ENCODE measurements around the gene DOP1A. TPM values are rescaled to one million over a fixed set of nuclear protein-coding genes. Genes with fewer than 3 reads are reported as not detected.

DOP1A gene
- total and polyA plus RNA-seq, 2 of the 13 experiments (the other 11 are each of a cell fraction or from before 2014, with no cell fraction given): 5.2 to 16.7 TPM

GRCh38 chr6:83047065-83047754 is 20.3 kb upstream of the DOP1A start (continued):
- TF ChIP-seq SOX6 (IDR thresholded peaks at IDR 0.05) (no peak), SOX6 (CRISPR knock-in tag; IDR thresholded peaks at IDR 0.05) (no peak), ZNF20 (CRISPR knock-in tag; IDR thresholded peaks at IDR 0.05) (no peak), SNAI1 (CRISPR knock-in tag; IDR thresholded peaks at IDR 0.05; ENCODE audit: borderline replicate concordance) (no peak), SCMH1 (CRISPR knock-in tag; IDR thresholded peaks at IDR 0.05; ENCODE audit: borderline replicate concordance) (no peak), GABPA (IDR thresholded peaks at IDR 0.05; ENCODE audit: low read depth, low read length) (no peak), GABPA (CRISPR knock-in tag; IDR thresholded peaks at IDR 0.05; ENCODE audit: low read depth) (no peak), LBX2 (CRISPR knock-in tag; IDR thresholded peaks at IDR 0.05; ENCODE audit: borderline replicate concordance) (no peak), ZNF549 (CRISPR knock-in tag; IDR thresholded peaks at IDR 0.05) (no peak)

GRCh38 chr6:83051377-83052172 is 15.9 kb upstream of the DOP1A start:
- no peak overlapping the region for H3K4me2 ChIP-seq (ENCODE audit: low read depth, low read length)
- no TSS peak for BruUV-seq (replicated peaks)
- H3K79me2 ChIP-seq (ENCODE audit: insufficient read depth, low read length): no peaks in the 10 kb centered on the region
- no peak overlapping the region for H3K27ac ChIP-seq (ENCODE audit: extremely low read length, insufficient read depth, low read length)
- H3K9me3 ChIP-seq (ENCODE audit: low read length): no peaks in the 10 kb centered on the region
- 88% methylated on average over 5 of the region's 5 CpGs for whole genome bisulfite sequencing (ENCODE audit: low lambda C conversion rate)
- no peaks in the 10 kb centered on the region for H3K4me1 ChIP-seq (ENCODE audit: insufficient read depth, low read length)
- no peak overlapping the region for H3K4me3 ChIP-seq (replicated peaks in 1 of 3; ENCODE audit: insufficient read depth in 1 of 3, low read depth in 2 of 3, low read length in 3 of 3)
- CTCF ChIA-PET (ENCODE audit: low intra/inter-chr PET ratio, low total read pairs): no interaction called here
- no peak for DNase-seq (ENCODE audit: low spot score)
- H2AFZ ChIP-seq (ENCODE audit: low read length): no peak overlapping the region
- H3K27me3 ChIP-seq (ENCODE audit: control insufficient read depth in 1 of 2, insufficient read depth in 2 of 2, low read length in 2 of 2): no peaks in the 10 kb centered on the region
- H4K20me1 ChIP-seq (ENCODE audit: insufficient read depth, low read length): no peaks in the 10 kb centered on the region
- intact Hi-C loops (cut with micrococcal nuclease; ENCODE audit: unreplicated experiment) (loop anchor here (10.0 kb wide), 2 partner anchors 267 to 557 kb away; no protein-coding TSS in a partner anchor), in situ Hi-C loops (cut with HindIII; ENCODE audit: extremely low pct_ligation_motif_present, low pct_unique_long_range_greater_than_20kb) (loop anchor here (10.0 to 25.0 kb wide), 2 partner anchors 464 to 687 kb away; partner anchors contain the start of gene TPBG)
- no peak for ATAC-seq
- POLR2A ChIA-PET: no interaction called here
- H3K9ac ChIP-seq (ENCODE audit: insufficient read depth, low read depth, low read length): no peak overlapping the region
- H3K36me3 ChIP-seq (replicated peaks in 1 of 2; ENCODE audit: control insufficient read depth in 1 of 2, insufficient read depth in 2 of 2, low read length in 2 of 2): peaks cover 12 to 25% of the 10 kb centered on the region in 2 experiments
- no peak for FAIRE-seq
- TF ChIP-seq SNAI1 (CRISPR knock-in tag; IDR thresholded peaks at IDR 0.05; ENCODE audit: borderline replicate concordance) (no peak), ISX (CRISPR knock-in tag; conservative IDR thresholded peaks at IDR 0.05) (no peak), PRDM4 (CRISPR knock-in tag; IDR thresholded peaks at IDR 0.05; ENCODE audit: borderline replicate concordance) (no peak), ZIK1 (CRISPR knock-in tag; IDR thresholded peaks at IDR 0.05; ENCODE audit: borderline replicate concordance, low read depth) (no peak), ZNF33B (CRISPR knock-in tag; IDR thresholded peaks at IDR 0.05) (no peak), ZBTB33 (CRISPR knock-in tag; IDR thresholded peaks at IDR 0.05) (no peak), ZNF12 (CRISPR knock-in tag; IDR thresholded peaks at IDR 0.05) (no peak), ELK4 (CRISPR knock-in tag; IDR thresholded peaks at IDR 0.05; ENCODE audit: borderline replicate concordance) (no peak), ZNF549 (CRISPR knock-in tag; IDR thresholded peaks at IDR 0.05) (no peak)
